Activated naive CD4-positive, alpha-beta T cell treated with Interleukin-2 at 50 U/mL for 16 hours (primary cell): Measurements from ENCODE around the gene MARS1.

Experiments
- DNase-seq: peaks from one replicate; pipeline ENCODE4 v3.0.0-alpha.2; 2020

Gene MARS1

DNA sequence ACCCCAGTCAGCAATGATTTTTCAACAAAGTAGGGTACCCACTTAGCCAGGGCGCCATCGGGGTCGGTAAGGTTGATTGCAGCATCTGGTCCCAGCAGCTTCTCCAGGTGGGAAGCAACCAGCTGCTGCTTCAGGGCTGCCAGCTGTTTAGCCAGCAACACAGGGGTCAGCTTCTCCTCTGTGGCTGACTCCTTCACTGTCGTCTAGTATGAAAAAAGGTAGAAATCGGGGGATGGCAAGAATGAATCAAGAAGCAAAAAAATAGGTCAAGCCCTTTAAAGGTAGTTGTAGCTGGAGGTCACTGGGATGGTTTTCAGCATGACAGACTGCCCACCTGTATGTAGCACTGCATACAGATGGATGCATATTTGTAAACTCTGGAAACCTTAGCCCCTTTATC lies 46.4 kb downstream of the MARS1 start:
- DNase-seq, result no peak

DNA sequence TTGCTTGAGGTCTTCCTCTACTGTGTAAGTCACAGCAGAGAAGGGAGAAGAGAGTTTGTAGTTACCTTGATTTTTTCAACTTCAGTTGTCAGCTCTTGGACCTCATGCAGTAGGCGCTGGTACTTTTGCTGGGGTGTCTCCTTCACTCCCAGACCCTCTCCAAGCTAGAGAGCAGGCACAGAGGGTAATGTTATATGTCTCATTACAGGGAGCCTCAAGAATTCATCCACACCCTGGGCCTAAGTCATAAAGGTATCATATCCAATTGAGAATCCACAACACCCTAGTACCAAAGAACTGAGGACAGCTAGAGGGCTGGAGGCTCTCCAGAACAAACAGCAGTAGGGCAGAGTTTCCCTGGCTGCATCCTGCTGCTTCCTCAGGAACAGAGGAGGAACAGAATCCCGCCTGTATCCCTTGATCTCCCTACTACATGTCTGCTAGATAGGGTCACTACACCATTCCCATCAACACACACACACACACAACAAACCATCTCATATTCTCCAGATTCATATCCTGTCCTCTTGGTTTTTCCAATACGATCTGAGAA lies 47.2 kb downstream of the MARS1 start:
- no peak for DNase-seq

DNA sequence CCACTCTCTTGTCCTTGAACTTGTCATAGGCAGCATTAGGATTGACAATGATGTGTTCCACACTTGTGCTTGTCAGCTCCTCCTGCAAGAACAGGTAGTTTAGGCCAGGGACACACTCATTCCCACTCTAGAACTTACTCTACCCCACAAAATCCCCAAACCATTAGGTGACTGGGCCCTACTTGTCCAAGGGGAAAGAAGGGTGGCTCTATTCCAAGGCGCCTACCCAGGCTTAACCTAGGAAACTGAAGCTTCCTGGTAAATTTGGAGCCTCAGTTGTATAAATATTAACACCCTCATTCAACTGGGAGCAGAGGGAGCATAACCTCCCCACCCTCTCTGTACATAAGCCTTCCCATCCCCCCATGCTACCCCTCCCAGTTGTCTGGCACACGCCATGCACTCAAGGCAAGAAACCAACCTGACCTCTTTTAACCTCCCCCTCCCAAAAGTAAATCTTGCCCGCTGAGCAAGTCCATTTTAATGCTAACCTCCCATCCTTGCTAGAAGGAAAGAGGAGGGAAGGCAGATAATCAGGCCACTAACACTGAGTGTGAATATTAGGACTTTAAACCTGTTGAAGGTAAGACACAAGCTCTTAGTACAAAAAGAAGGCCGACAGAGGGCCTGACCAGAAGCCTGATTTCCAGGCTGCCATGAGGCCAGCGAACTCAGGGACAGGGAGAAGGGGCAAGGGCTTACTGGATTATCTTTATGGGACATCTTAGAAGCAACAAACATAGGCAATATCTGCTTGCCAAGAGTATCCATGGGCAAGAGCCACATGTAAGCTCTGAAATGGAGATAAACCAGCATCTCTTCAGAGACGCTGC lies 48.1 kb downstream of the MARS1 start:
- no peak for DNase-seq

DNA sequence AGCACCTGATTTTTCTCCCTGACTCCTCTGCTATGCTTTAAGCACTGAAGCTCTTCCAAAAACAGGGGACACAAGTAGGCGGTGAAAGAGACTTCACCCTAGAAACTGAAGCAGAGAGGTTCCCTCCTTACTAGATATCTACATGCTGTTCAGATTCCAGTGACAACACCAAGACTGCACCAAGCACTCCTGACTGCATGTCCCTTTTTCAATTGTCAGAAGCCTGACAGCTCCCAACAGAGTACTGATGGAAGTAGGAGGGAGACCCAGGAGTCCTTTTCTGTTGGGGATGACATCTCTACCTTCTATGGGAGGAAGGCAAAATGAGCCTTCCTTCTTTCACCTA lies 48.7 kb downstream of the MARS1 start:
- no peak for DNase-seq

DNA sequence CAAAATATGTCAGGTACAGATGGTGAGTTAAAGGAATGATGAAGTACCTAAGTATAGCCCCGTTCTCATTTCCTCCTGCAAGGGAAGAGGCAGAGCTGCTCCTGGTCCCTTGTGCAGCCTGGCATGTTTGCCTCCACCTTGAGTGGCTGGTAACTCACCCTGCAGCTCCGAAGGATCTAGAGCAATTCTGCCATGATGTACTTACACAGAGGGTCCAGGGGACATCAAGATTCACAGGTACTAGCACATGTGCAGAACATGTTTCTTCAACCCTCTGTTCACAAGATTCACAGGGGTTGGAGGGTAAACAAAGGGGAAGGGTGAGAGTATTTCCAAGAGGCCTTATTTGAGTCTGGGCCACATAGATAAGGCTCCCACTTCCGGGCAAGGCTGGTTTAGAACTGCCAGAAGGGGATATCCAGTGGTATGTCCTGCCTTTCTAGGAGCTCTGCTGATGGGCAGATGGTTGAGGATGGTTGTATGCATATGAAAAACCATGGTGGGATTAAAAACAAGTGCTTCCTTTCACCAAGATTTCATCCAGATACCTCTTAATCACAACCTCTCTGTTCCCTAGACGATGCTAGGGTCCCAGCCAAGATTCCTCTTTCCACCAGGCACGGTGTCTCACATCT lies 51.4 kb downstream of the MARS1 start:
- DNase-seq, result no peak

DNA sequence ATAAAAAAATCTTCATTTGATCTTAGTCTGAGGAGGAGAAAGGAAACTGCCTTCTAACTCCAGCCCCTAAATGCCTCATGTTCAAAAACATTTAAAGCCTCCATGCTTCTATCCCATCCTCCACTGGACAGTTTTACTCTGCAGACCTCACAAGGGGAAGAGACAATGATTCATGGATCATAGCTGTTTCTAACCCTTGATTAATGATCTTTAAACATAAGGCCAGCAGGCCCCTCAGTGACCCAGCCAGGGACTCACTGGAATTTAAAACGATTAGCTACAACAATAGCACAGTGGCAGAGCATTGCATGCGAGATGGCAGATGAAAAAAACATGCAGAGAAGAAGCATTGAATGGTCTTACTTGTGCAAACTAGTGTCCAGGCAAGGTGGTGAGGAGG lies 53.1 kb downstream of the MARS1 start:
- DNase-seq, result no peak

DNA sequence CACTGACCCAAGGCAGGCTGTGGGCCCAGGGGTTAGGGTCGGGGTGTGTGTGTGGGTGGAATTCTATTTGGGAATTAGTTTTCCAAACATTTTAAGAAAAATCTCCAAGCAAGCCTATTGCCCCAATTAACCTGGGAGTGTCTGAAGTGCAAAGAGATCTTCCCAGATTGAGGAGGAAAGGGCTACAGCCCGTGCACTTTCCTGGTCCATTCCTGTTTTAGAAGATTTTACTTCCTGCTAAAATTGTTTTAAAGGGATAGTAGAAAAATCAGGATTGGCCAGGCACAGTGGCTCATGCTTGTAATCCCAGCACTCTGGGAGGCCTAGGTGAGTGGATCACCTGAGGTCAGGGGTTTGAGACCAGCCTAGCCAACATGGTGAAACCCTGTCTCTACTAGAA lies 53.8 kb downstream of the MARS1 start:
- DNase-seq, result no peak

DNA sequence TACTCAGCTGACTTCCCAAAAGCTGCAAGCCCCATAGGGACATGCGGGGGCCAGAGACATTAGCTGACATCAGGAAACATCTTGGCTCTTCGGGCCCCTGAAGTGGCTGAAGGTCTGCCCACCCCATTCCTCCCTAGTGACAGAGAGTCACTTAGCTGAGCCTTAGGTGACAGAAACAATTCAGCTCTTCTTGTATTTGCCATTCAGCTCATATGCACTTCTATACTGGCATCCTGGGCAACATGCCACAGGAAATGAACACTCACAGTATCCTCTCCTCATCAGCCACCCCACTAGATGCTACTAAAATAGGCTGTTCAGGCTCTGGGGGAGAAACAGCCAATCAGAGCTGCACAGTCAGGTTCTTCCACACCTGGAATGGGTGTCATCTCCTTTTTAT lies 55.7 kb downstream of the MARS1 start:
- DNase-seq, result no peak

DNA sequence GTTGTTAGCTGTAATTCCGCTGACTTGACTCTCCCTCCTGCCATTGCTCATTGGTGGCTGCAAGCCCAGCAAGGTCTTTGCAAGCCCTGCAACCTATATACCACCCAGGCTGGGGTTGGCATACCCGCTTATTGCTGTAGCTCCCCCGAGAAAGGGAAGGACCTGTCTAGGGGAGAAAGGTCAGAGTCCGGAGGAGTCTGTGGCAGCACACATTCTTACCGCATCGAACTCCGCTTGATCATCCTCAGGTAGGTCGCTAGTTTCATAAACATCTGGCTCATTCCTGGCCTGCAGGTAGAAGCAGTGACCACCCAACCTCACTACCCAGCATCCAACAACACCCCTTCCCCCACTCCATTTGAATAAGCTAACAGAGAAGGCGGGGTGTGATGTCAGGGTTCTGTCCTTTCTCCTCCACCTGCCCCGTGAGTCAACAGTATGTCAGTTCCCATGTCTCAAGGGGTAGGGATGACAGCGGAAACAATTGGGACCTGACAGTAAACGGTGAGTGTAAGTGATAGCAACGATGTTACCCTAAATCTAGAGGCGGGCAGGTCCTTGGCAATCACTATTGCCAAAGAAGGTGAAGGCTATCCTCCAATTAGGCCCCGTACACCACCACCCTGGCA lies 58.1 kb downstream of the MARS1 start:
- no peak for DNase-seq

DNA sequence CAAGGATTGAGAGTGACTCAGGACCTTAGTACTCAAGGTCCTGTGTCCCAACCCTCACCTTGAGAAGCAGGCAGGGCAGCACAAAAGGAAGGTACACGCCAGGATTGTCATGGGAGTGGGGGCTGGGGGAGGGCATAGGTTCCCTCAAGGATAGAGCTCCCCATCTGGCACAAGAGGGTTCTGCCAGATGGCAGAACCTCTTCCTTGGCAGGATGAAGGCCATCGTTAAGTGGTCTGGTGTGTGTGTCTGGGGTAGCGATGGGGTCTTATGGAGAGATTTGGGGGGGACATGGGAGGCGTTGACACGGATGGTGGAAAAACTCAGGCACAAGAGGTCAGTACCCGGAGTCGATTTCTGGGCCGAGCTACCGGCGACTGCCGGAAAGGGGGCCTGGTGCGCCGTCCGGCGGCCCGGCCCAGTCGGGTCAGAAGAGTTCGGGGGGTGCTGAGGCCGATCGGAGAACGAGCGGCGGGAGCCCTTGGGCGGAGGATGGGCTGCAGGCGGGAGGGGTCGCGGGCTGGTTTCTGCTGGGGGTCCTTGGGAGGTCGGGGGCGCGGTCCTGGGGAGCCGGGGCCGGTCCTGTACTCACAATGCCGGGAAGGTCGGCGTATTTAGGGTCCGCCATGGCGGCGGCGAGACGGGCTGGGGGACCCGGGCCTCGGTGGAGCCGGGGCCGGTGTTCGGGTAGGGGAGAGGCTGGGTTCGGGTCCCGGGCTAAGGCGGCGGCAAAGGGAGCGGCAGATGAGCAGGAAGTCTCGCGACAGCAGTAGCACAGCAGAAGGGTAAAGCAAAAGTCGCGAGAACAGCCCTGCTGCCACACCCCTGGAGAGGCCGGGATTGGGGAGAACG lies 58.8 kb downstream of the MARS1 start, which contains the start of gene DCTN2:
Gene DCTN2 (minus strand): TSS at position 755 of the 850 bp plus-strand sequence. CDS start 129 bp downstream, at position 626.
- DNase-seq, result peak; percentile 95

DNA sequence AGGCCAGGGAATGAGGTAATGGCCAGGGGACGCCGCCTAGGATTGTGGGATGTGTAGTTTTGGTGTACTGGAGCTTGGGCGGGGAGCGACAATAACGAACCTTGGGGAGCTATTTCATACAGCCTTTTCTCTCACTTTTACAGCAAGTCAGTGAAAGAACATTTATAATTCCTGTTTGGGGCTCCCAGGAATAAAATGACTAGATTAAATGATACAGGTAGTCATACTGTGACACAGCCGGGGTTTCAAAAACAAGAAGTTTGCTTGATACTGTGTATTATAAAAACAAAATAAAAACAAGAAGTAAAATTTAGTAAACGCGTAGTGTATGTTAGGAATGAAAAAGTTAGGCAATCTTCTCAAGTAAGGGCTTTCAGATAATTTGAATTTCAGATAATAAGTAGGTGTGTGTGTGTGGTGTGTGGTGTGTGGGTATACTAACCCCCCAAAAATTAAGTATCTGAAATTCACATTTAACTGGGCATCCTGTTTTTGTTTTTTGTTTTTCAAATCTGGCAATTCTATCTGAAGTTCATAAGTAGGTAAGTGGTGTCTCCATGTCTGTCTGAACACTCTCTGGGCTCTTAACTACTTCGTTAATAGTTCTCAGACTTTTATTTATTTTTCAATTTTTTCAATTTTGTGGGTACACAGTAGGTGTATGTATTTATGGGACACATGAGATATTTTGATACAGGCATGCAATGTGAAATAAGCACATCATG lies 59.6 kb downstream of the MARS1 start:
- DNase-seq, result no peak

DNA sequence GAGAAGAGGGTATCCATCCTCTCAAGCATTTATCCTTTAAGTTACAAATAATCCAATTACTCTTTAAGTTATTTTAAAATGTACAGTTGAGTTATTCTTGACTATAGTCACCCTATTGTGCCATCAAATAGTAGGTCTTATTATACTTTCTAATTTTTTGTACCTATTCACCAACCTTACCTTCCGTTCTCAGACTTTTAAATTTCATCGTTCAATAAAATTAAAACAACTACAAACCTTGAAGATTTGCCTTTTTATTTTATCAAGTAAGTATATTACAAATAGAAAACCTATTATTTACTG lies 60.1 kb downstream of the MARS1 start:
- DNase-seq, result no peak

DNA sequence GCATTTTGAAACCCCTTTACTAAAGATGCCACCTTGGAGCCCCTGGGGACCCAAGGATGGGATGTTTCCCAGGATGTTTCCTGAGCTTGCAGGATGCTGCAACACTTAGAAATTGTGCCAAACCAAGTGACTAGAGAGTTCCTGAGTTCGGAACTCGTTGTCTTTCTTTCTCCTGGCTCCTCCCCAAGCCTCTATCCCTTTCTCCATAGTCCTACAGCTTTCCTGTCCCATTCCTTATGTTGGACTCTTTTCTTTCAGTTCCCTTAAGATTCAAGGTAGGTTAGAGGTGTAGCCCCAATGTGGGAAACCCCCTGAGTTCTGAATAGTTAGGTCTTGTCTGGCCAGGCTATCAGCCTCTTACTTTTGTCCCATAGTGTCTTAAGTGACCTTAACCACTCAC lies 60.6 kb downstream of the MARS1 start:
- no peak for DNase-seq

DNA sequence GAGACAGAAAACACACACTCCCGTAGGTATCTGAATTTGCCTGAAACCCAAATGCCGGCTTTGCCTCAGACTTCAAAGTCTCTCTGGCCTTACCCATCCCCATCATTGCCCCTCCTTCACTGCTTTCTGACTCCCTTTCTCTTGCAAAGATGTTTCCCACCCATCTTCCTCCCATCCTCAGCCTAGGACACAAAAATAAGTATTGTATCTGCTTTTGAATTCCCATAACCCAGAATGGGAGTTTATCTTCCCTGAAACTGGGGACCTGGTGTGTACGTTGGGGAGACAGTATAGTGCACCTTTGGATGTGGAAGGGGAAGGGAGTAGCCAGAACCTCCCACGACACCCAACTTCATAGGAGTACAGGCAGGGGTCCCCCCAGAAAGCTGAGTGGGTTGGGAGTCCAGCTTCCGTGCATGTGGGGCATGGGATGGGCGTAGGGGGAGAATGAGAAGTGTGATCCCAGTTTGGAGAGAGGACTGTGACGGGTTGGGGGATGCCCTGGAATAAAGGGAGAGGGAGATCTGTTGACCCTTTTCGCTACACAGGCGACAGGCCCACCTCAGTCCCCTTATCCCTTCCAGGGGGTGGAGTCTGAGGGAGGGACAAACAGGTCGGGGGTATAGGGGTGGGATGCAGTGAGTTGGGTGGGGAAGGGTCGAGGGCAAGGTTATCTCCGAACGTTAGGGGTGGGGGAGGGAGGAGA lies 61.5 kb downstream of the MARS1 start:
- no peak for DNase-seq

DNA sequence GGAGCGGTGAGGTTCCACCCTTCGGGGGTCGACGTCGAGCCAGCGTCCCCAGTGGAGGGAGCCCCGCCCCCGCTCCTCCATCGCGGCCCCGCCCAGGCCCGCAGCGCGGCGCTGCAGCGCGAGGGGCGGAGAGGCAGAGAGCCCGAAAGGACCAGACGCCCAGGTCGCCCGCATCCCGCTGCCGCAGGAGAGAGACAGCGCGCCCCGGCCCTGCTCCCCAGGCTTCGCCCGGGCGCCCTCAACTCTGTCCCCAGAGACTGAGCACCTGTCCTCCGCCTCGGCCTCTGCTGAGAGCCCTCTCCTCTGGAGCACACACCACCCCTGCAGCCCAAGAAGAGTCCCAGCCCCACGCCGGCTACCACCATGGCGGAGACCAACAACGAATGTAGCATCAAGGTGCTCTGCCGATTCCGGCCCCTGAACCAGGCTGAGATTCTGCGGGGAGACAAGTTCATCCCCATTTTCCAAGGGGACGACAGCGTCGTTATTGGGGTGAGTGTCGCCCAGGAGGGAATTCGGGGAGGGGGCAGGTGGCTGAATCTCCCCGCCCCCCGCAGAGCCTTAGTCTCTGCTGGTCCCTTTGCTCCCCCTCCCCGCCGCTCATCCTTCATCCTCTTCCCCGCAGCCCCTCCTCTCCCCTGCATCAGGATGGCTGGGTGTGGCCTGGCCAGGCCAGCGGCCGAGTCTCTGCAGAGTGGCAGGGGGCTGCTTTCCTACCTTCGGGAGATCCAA lies 62.2 kb downstream of the MARS1 start, which contains the start of gene KIF5A:
Gene KIF5A (plus strand): TSS at position 136 of the 732 bp plus-strand sequence. CDS start 228 bp downstream, at position 364.
- peak; percentile 65 for DNase-seq

DNA sequence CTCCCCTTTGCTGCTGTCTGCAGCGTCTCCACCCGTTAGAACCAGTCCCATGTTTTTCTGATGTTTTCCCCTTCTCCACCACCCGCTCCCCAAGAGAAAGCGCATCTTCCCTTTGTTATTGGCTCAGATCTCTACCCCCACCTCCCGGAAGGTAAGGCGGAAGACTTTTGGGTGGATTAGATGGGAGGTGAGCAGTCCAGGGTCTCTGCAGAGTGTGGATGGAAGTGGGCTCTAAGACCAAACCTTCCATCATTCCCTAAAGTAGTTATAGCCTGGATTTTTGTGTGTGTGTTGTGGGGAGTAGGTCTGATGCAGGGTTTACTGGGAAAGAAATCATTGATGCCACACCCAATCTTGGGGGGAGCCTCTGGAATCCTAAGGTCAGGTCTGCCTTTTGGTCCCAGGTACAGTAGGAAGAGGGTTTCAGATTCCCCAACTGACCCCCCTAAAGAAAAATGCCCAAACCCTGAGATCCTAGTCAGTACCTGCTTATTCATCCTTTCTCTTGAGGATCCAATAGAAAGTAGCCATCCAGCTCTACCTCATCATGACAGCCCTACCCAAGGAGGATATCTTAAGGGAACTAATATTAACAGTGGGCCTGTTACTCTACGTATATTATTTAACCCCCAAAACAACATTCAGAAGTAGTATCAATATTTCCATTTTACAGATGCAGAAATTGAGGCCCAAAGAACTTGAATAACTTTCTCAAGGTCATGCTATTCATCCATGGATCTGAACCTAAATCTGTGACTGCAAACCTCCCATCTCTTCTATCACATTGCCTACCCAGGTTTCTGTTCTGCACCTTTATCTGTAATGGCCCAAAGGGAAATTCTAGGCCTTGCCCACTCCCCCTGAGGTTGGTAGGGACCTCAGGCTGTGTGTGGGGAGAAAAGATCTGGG lies 63.0 kb downstream of the MARS1 start:
- DNase-seq, result no peak

DNA sequence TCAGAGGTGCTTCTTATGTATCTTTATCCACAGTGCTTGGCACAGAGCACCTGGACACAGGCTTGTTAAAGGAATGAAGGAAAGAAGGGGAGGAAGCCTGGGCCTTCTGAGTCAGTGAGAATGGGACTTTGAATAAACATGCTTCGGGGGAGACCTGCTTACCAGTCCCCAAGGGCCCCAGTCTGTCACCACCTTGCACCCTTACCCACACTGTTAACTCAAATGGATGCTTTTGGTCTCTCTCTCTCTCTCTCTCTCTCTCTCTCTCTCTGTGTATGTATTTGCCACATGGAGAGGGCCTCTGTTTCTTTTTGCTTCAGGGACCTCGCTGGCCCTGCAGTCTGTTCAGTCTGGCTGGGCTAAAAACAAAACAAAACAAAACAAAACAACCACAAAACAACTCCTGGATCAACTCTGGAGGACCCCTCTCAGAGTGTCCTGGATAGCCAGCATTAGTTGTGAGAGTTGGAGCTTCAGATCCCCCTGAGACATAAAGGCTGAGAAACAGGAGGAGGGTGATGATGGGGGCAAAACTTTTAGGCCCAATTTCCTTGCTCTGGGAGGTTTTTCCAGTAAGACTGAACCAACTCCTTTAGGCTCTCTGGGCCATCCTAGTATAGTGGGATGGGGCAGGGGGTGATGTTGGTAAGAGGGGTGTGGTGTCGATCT lies 63.9 kb downstream of the MARS1 start:
- DNase-seq, result no peak

DNA sequence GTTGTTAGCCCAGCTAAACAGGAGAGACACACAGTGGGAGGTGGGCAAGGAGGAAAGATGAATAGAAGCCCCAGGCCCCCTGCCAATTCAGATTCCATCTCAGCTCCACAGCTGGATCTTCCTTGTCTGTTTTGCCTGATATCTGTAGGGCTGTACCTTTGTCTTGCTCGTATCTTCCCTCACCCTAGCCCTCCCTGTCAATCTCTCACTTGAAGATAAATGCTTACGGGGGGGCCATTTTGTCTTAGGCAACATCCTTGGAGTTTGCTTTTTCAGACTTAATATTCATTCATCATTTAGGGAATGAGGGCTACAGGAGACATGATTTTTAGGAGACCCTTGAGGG lies 64.4 kb downstream of the MARS1 start:
- no peak for DNase-seq

DNA sequence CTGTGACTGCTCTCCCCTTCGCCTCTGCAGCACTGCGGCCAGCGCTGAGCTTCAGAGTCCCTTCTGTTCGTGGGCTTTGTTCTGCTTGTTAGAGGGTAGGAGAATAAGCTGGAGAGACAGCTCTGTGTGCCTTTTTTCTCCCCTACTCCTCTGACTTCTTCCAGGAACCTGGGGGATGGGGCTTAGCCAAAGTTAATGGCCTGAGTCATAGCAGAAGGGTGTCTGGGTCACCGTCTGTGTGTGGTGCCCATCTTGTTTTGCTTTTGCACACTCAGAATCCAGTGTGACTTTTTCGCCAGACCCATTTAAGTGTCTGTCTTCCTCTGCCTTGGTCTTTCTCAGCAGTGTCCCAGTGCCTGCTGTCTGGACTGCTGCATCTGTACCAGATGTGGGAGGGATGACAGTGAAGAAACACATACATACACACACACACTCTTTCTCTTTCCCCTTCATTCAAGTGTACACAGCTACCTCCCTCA lies 65.0 kb downstream of the MARS1 start:
- no peak for DNase-seq
